IMR-90 (cell line): ENCODE data around the gene C10orf105. TPM values are rescaled to one million over a fixed set of nuclear protein-coding genes. Genes with fewer than 3 reads are reported as not detected.

Experiments used
- ATAC-seq: fragments of 200-7000 bp; cut with Tn5 transposase; 2 replicates; pipeline ENCODE4 v1.9.1; 2020; ENCODE audit warnings: low read depth, mild to moderate bottlenecking, moderate library complexity
- BruUV-seq: library from RNA; stranded (reverse); fragments of 400-500 nt; replicated peaks from 2 replicates; lab custom pipeline; 2021; lab: Mats Ljungman, UMichigan
- CTCF ChIA-PET: fragments of 300-600 bp; formaldehyde crosslinking; extraction: SDS; loops from one replicate; lab custom pipeline; 2021; ENCODE audit warnings: antibody characterized with exemption; lab: Yijun Ruan, JAX
- POLR2A ChIA-PET: fragments of 300-600 bp; sonication (Branson Sonifier 250); formaldehyde crosslinking; loops from one replicate; lab custom pipeline; 2022; ENCODE audit warnings: antibody characterized with exemption; ENCODE audit not compliant: unreplicated experiment; lab: Charles Lee
- DNase-seq: peaks from one replicate; pipeline ENCODE4 v3.0.0; 2013
- H2AFZ ChIP-seq: replicated peaks from 2 replicates; pipeline ENCODE3; 2013; ENCODE audit warnings: low read length, mild to moderate bottlenecking; ENCODE audit not compliant: poor library complexity
- H2AK5ac ChIP-seq: 2 replicates; pipeline ENCODE4 v1.6.1; 2013; ENCODE audit warnings: low read depth, low read length, inconsistent platforms
- H2AK9ac ChIP-seq: replicated peaks from 2 replicates; pipeline ENCODE3; 2013; ENCODE audit warnings: mild to moderate bottlenecking, low read depth, low read length, moderate library complexity; ENCODE audit not compliant: poor library complexity
- H2BK120ac ChIP-seq: 2 replicates; pipeline ENCODE4 v1.6.1; 2013; ENCODE audit warnings: low read depth, low read length, inconsistent platforms
- H2BK15ac ChIP-seq: 3 replicates; pipeline ENCODE4 v1.6.1; 2013; ENCODE audit warnings: low read depth, low read length, inconsistent platforms
- H2BK20ac ChIP-seq: 2 replicates; pipeline ENCODE4 v1.6.1; 2013; ENCODE audit warnings: low read depth, mild to moderate bottlenecking, inconsistent platforms, low read length, moderate library complexity
- H2BK5ac ChIP-seq: 2 replicates; pipeline ENCODE4 v1.6.1; 2013; ENCODE audit warnings: mild to moderate bottlenecking, low read depth, low read length, inconsistent platforms; ENCODE audit not compliant: poor library complexity, severe bottlenecking
- H3K14ac ChIP-seq: replicated peaks from 2 replicates; pipeline ENCODE4 v1.6.1; 2013; ENCODE audit warnings: low read depth, low read length, inconsistent platforms
- H3K18ac ChIP-seq: 2 replicates; pipeline ENCODE4 v1.6.1; 2013; ENCODE audit warnings: low read depth, low read length, control low read depth
- H3K23ac ChIP-seq: 2 replicates; pipeline ENCODE4 v1.6.1; 2013; ENCODE audit warnings: low read depth, low read length, inconsistent platforms
- H3K27ac ChIP-seq: 2 replicates; pipeline ENCODE4 v1.5.1; 2013; ENCODE audit warnings: mild to moderate bottlenecking, control low read depth, low read length; ENCODE audit not compliant: insufficient read depth
- H3K27me3 ChIP-seq: 2 replicates; pipeline ENCODE4 v1.6.1; 2013; ENCODE audit warnings: low read length; ENCODE audit not compliant: control insufficient read depth, insufficient read depth
- H3K36me3 ChIP-seq: 2 replicates; pipeline ENCODE4 v1.6.1; 2013; ENCODE audit warnings: low read length, mixed read lengths; ENCODE audit not compliant: control insufficient read depth, insufficient read depth
- H3K4ac ChIP-seq: 2 replicates; pipeline ENCODE4 v1.6.1; 2013; ENCODE audit warnings: low read depth, low read length, inconsistent platforms
- H3K4me1 ChIP-seq: 2 replicates; pipeline ENCODE4 v1.6.1; 2013; ENCODE audit warnings: low read length, mixed read lengths; ENCODE audit not compliant: control insufficient read depth, insufficient read depth
- H3K4me2 ChIP-seq: 2 replicates; pipeline ENCODE4 v1.6.1; 2013; ENCODE audit warnings: low read depth, mild to moderate bottlenecking, control low read depth, low read length, moderate library complexity
- H3K4me3 ChIP-seq: 2 replicates; pipeline ENCODE4 v1.5.1; 2013; ENCODE audit warnings: low read depth, mild to moderate bottlenecking, control low read depth, low read length, moderate library complexity; ENCODE audit not compliant: insufficient read depth
- H3K56ac ChIP-seq: 2 replicates; pipeline ENCODE4 v1.6.1; 2013; ENCODE audit warnings: low read length, inconsistent platforms; ENCODE audit not compliant: insufficient read depth; ENCODE audit errors: extremely low read depth
- H3K79me1 ChIP-seq, 2 experiments: 2 replicates each; pipeline ENCODE4 v1.6.1; 2013; ENCODE audit warnings: low read length in 2 of 2, inconsistent platforms in 1 of 2, low read depth in 1 of 2
- H3K9ac ChIP-seq: 2 replicates; pipeline ENCODE4 v1.6.1; 2013; ENCODE audit warnings: low read depth, low read length, control low read depth
- H3K9me1 ChIP-seq: 2 replicates; pipeline ENCODE4 v1.6.1; 2013; ENCODE audit warnings: low read length, inconsistent platforms; ENCODE audit not compliant: insufficient read depth
- H3K9me3 ChIP-seq: 2 replicates; pipeline ENCODE4 v1.6.1; 2013; ENCODE audit warnings: low read length; ENCODE audit not compliant: control insufficient read depth, insufficient read depth
- H4K20me1 ChIP-seq: 2 replicates; pipeline ENCODE4 v1.6.1; 2013; ENCODE audit warnings: low read length, inconsistent platforms; ENCODE audit not compliant: insufficient read depth
- H4K5ac ChIP-seq: 2 replicates; pipeline ENCODE4 v1.6.1; 2013; ENCODE audit warnings: mild to moderate bottlenecking, low read depth, low read length, control low read depth
- H4K8ac ChIP-seq, 2 experiments: 2 replicates each; pipeline ENCODE4 v1.6.1; 2013; ENCODE audit warnings: low read depth in 2 of 2, low read length in 2 of 2, control low read depth in 1 of 2, inconsistent platforms in 1 of 2
- H4K91ac ChIP-seq: 2 replicates; pipeline ENCODE4 v1.6.1; 2013; ENCODE audit warnings: low read depth, low read length, inconsistent platforms; ENCODE audit not compliant: insufficient read depth
- BHLHE40 ChIP-seq: fragments of 150-350 bp; IDR thresholded peaks from 2 replicates; pipeline ENCODE4 v1.6.1; 2016; ENCODE audit warnings: mild to moderate bottlenecking, low read depth, low read length
- CEBPB ChIP-seq: IDR thresholded peaks from 2 replicates; pipeline ENCODE4 v1.6.1; 2012; ENCODE audit warnings: low read depth, low read length, improper control_type of control experiment
- CHD1 ChIP-seq: IDR thresholded peaks from 2 replicates; pipeline ENCODE4 v1.6.1; 2012; ENCODE audit warnings: low read depth, low read length, improper control_type of control experiment
- FOS ChIP-seq: fragments of 150-350 bp; IDR thresholded peaks from 2 replicates; pipeline ENCODE4 v1.6.1; 2016; ENCODE audit warnings: low read depth, low read length
- MAFK ChIP-seq: IDR thresholded peaks from 2 replicates; pipeline ENCODE4 v1.6.1; 2012; ENCODE audit warnings: low read depth, low read length, improper control_type of control experiment
- MAZ ChIP-seq: IDR thresholded peaks from 2 replicates; pipeline ENCODE4 v1.6.1; 2012; ENCODE audit warnings: low read depth, mild to moderate bottlenecking, low read length, improper control_type of control experiment, moderate library complexity, borderline replicate concordance
- MXI1 ChIP-seq: IDR thresholded peaks from 2 replicates; pipeline ENCODE4 v1.6.1; 2012; ENCODE audit warnings: low read depth, mild to moderate bottlenecking, low read length, moderate library complexity, borderline replicate concordance
- NFE2L2 ChIP-seq: fragments of 150-350 bp; IDR thresholded peaks from 2 replicates; pipeline ENCODE4 v1.6.1; 2016; ENCODE audit warnings: low read depth, mild to moderate bottlenecking, low read length
- POLR2A ChIP-seq: IDR thresholded peaks from 2 replicates; pipeline ENCODE4 v1.6.1; 2012; ENCODE audit warnings: mild to moderate bottlenecking, low read depth, low read length
- RAD21 ChIP-seq: IDR thresholded peaks from 2 replicates; pipeline ENCODE4 v1.6.1; 2012; ENCODE audit warnings: low read length, improper control_type of control experiment
- RFX5 ChIP-seq: IDR thresholded peaks from 2 replicates; pipeline ENCODE4 v1.8.0; 2012; ENCODE audit warnings: low read depth, mild to moderate bottlenecking, low read length, moderate library complexity
- WGBS, 2 experiments: methylation state at CpG; one replicate each; pipeline versions ENCODE4 v1.1.5 to v1.1.7; 2013; ENCODE audit warnings: missing lambda C conversion rate in 2 of 2; ENCODE audit not compliant: insufficient read length in 1 of 2; ENCODE audit errors: extremely low coverage in 2 of 2; 5-methylcytosine and 5-hydroxymethylcytosine counted together
- dilution Hi-C: fragments of 300-500 bp; cut with HindIII; formaldehyde crosslinking; loops from one replicate; pipeline ENCODE4 v1.14.3; 2018; ENCODE audit warnings: low sequenced_read_pairs; ENCODE audit not compliant: unreplicated experiment
- in situ Hi-C: fragments of 300-500 bp; cut with MboI; formaldehyde crosslinking; loops from 3 replicates; pipeline ENCODE4 v1.14.3; 2019; ENCODE audit warnings: low sequenced_read_pairs, inconsistent platforms, mixed read lengths
- intact Hi-C: fragments of 100-400 bp; cut with micrococcal nuclease; formaldehyde crosslinking; loops from 2 replicates; pipeline ENCODE4 v1.10.0; 2022
- polyA plus RNA-seq, 3 experiments: library from polyadenylated mRNA; depleted of rRNA; stranded (reverse); fragments of >200 nt; gene quantifications; 2 replicates each; pipeline ENCODE4 v1.2.3, GENCODE V29; 2012; ENCODE audit warnings: low replicate concordance in 1 of 3
- total RNA-seq: library from RNA; depleted of rRNA; stranded (reverse); fragments of >200 nt; gene quantifications from 2 replicates; pipeline ENCODE4 v1.2.3, GENCODE V29; 2012
- TF ChIP-seq, protein P1 (sequence below): fragments of 150-350 bp; IDR thresholded peaks from 2 replicates; pipeline ENCODE4 v1.6.1; 2017; ENCODE audit warnings: mild to moderate bottlenecking, antibody characterized with exemption, low read length, low read depth
- TF ChIP-seq, protein P2 (sequence below): conservative IDR thresholded peaks from 2 replicates; pipeline ENCODE4 v1.5.1; 2012; ENCODE audit warnings: mild to moderate bottlenecking, low read depth, low read length, improper control_type of control experiment

The C10orf105 gene
- total and polyA plus RNA-seq, 2 of the 4 experiments (the other 2 are of a cell fraction) = under 0.01 TPM; not detected in 1

DNA sequence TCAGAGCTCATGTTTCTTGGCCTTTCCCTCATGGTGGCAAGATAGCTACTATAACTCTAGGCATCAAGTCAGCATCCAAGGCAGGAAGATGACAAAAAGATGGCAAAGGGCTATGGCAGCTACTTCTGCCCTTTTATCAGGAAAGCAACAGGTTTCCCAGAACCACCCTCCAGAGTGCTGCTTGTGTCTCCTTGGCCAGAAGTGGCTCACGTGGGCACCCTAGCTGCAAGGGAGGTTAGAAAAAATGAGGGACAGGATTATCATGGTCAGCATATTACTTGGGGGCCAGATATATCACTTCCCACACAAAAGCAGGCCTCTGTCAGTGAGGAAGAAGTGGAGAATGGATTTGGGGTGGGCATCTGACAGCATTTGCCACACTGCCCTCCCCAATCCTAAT is 24.3 kb upstream of the C10orf105 start:
- dilution Hi-C loops (no loop called here), intact Hi-C loops (no loop called here), in situ Hi-C loops (no loop called here)
- no peak overlapping the region for H3K23ac ChIP-seq
- no peak overlapping the region for H2AK5ac ChIP-seq
- no peaks in the 10 kb centered on the region for H3K36me3 ChIP-seq
- H3K9ac ChIP-seq = no peak overlapping the region
- WGBS, 2 experiments = no CpG with 5 or more reads among the region's 1 CpG
- ATAC-seq = no peak
- no peak overlapping the region for H2AFZ ChIP-seq
- no peak overlapping the region for H4K8ac ChIP-seq
- H3K4ac ChIP-seq = no peak overlapping the region
- no peaks in the 10 kb centered on the region; the same call in 1 of the 2 replicates for H4K20me1 ChIP-seq
- peaks cover 7% of the 10 kb centered on the region for H3K27me3 ChIP-seq
- H3K4me1 ChIP-seq = peaks cover 2% of the 10 kb centered on the region; the same call in 1 of the 2 replicates
- TF ChIP-seq, protein P1, sequence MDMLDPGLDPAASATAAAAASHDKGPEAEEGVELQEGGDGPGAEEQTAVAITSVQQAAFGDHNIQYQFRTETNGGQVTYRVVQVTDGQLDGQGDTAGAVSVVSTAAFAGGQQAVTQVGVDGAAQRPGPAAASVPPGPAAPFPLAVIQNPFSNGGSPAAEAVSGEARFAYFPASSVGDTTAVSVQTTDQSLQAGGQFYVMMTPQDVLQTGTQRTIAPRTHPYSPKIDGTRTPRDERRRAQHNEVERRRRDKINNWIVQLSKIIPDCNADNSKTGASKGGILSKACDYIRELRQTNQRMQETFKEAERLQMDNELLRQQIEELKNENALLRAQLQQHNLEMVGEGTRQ = no peak
- no peak for TF ChIP-seq CEBPB
- TF ChIP-seq POLR2A = no peak
- TF ChIP-seq RFX5 = no peak
- no peak for TF ChIP-seq MXI1
- no peak for TF ChIP-seq BHLHE40
- TF ChIP-seq RAD21 = no peak
- no peak for TF ChIP-seq MAFK
- no peak for TF ChIP-seq CHD1
- TF ChIP-seq MAZ = no peak
- TF ChIP-seq, protein P2, sequence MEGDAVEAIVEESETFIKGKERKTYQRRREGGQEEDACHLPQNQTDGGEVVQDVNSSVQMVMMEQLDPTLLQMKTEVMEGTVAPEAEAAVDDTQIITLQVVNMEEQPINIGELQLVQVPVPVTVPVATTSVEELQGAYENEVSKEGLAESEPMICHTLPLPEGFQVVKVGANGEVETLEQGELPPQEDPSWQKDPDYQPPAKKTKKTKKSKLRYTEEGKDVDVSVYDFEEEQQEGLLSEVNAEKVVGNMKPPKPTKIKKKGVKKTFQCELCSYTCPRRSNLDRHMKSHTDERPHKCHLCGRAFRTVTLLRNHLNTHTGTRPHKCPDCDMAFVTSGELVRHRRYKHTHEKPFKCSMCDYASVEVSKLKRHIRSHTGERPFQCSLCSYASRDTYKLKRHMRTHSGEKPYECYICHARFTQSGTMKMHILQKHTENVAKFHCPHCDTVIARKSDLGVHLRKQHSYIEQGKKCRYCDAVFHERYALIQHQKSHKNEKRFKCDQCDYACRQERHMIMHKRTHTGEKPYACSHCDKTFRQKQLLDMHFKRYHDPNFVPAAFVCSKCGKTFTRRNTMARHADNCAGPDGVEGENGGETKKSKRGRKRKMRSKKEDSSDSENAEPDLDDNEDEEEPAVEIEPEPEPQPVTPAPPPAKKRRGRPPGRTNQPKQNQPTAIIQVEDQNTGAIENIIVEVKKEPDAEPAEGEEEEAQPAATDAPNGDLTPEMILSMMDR = no peak
- no peak for TF ChIP-seq FOS
- no peak for TF ChIP-seq NFE2L2
- no peak overlapping the region for H3K4me2 ChIP-seq
- no peaks in the 10 kb centered on the region for H3K9me1 ChIP-seq
- H4K91ac ChIP-seq = no peak overlapping the region
- BruUV-seq = no TSS peak
- no peak overlapping the region for H4K5ac ChIP-seq
- no peak overlapping the region for H2BK20ac ChIP-seq
- H2BK5ac ChIP-seq = no peak overlapping the region
- no peak overlapping the region for H3K27ac ChIP-seq
- ChIA-PET CTCF (no interaction called here), POLR2A (no interaction called here)
- no peak overlapping the region for H3K56ac ChIP-seq
- no peak overlapping the region for H2BK120ac ChIP-seq
- no peak overlapping the region for H3K4me3 ChIP-seq
- DNase-seq = no peak
- H2BK15ac ChIP-seq = no peak overlapping the region
- no peak overlapping the region for H3K14ac ChIP-seq
- no peaks in the 10 kb centered on the region for H3K79me1 ChIP-seq
- H2AK9ac ChIP-seq = no peak overlapping the region
- peaks cover 2% of the 10 kb centered on the region; the same call in 1 of the 2 replicates for H3K9me3 ChIP-seq
- H3K18ac ChIP-seq = no peak overlapping the region
